Thyroid gland (tissue), 4 donors: ENCODE measurements around the gene MYO9B. TPM values are rescaled to one million over a fixed set of nuclear protein-coding genes. Genes with fewer than 3 reads are reported as not detected.
"Not testable (repeated sequence)": the region's sequence is repeated elsewhere in the genome, so short reads cannot be mapped to it uniquely, and the experiment has no call there.

Experiments
- DNase-seq, 2 donors: peaks; one replicate each; pipeline ENCODE4 v3.0.0-alpha.2; 2019
- H3K27ac ChIP-seq, 3 donors: fragments of 200-600 bp; sonication (generic); 1 replicate in 2 of 3; 2 replicates in 1 of 3; pipeline ENCODE4 v1.5.1; 2016 to 2019; ENCODE audit warnings: mild to moderate bottlenecking in 1 of 3, moderate library complexity in 1 of 3
- H3K27me3 ChIP-seq: fragments of 200-600 bp; sonication (generic); one replicate; pipeline ENCODE4 v1.5.1; 2019
- H3K36me3 ChIP-seq, 2 donors: fragments of 200-600 bp; sonication (generic); one replicate each; pipeline ENCODE4 v1.5.1; 2016 to 2019
- H3K4me1 ChIP-seq, 2 donors: fragments of 200-600 bp; sonication (generic); one replicate each; pipeline ENCODE4 v1.5.1; 2017 to 2019
- H3K4me3 ChIP-seq, 3 donors: fragments of 200-600 bp; sonication (generic); replicated peaks in 1 of 3; 1 replicate in 2 of 3; 2 replicates in 1 of 3; pipeline ENCODE4 v1.5.1; 2016; ENCODE audit warnings: mild to moderate bottlenecking in 1 of 3
- H3K9me3 ChIP-seq: fragments of 200-600 bp; sonication (generic); one replicate; pipeline ENCODE4 v1.5.1; 2017
- POLR2A ChIP-seq, 2 donors: fragments of 450-650 bp; IDR thresholded peaks; one replicate each; pipeline ENCODE4 v1.6.1; 2017; ENCODE audit warnings: antibody characterized with exemption in 2 of 2, mild to moderate bottlenecking in 2 of 2, moderate library complexity in 1 of 2
- WGBS, 2 donors: methylation state at CpG; one replicate each; pipeline ENCODE4 v1.1.5; 2017; 5-methylcytosine and 5-hydroxymethylcytosine counted together
- intact Hi-C: fragments of 100-400 bp; cut with DNase I; formaldehyde crosslinking; loops from one replicate; pipeline ENCODE4 v1.15.1; 2023
- total RNA-seq, 4 donors: library from RNA; depleted of rRNA; stranded (reverse); fragments of >200 nt; gene quantifications; one replicate each; pipeline ENCODE4 v1.2.3, GENCODE V29; 2016
- TF ChIP-seq, protein P1 (sequence below), 6 experiments: fragments of 200-600 bp in 3 of 6; fragments of 450-650 bp in 3 of 6; sonication (generic) in 3 of 6; IDR thresholded peaks; one replicate each; pipeline ENCODE4 v1.5.1; 2016 to 2019; ENCODE audit warnings: antibody characterized with exemption in 6 of 6, mild to moderate bottlenecking in 2 of 6, inconsistent platforms in 1 of 6, moderate library complexity in 1 of 6

Gene MYO9B
- total RNA-seq, 4 donors from 2014 or later, result 33.7 to 52.9 (median 44.6) TPM

GRCh38 chr19:17156296-17156946, 80.8 kb downstream of the MYO9B start:
- intact Hi-C loops, result no loop called here

GRCh38 chr19:17156947-17157302, 81.3 kb downstream of the MYO9B start:
- peaks cover 33 to 37% of the 10 kb centered on the region in 2 donors for H3K36me3 ChIP-seq
- no peak overlapping the region for H3K27ac ChIP-seq
- intact Hi-C loops, result no loop called here
- WGBS, 2 donors, result 90 to 99% methylated on average over 11 to 12 of the region's 12 CpGs
- no peaks in the 10 kb centered on the region for H3K4me1 ChIP-seq
- H3K27me3 ChIP-seq, result no peaks in the 10 kb centered on the region
- no peak for DNase-seq
- TF ChIP-seq, protein P1, sequence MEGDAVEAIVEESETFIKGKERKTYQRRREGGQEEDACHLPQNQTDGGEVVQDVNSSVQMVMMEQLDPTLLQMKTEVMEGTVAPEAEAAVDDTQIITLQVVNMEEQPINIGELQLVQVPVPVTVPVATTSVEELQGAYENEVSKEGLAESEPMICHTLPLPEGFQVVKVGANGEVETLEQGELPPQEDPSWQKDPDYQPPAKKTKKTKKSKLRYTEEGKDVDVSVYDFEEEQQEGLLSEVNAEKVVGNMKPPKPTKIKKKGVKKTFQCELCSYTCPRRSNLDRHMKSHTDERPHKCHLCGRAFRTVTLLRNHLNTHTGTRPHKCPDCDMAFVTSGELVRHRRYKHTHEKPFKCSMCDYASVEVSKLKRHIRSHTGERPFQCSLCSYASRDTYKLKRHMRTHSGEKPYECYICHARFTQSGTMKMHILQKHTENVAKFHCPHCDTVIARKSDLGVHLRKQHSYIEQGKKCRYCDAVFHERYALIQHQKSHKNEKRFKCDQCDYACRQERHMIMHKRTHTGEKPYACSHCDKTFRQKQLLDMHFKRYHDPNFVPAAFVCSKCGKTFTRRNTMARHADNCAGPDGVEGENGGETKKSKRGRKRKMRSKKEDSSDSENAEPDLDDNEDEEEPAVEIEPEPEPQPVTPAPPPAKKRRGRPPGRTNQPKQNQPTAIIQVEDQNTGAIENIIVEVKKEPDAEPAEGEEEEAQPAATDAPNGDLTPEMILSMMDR (IDR thresholded peaks at IDR 0.05), result no peak
- no peak for TF ChIP-seq POLR2A (IDR thresholded peaks at IDR 0.05)
- H3K4me3 ChIP-seq, result no peak overlapping the region
- H3K9me3 ChIP-seq, result no peaks in the 10 kb centered on the region

More at GRCh38 chr19:17156296-17156946, 80.8 kb downstream of the MYO9B start:
- no peaks in the 10 kb centered on the region for H3K4me1 ChIP-seq
- H3K27me3 ChIP-seq, result no peaks in the 10 kb centered on the region
- H3K27ac ChIP-seq, result no peak overlapping the region
- TF ChIP-seq, protein P1 (IDR thresholded peaks at IDR 0.05), result no peak
- no peak for TF ChIP-seq POLR2A (IDR thresholded peaks at IDR 0.05)
- H3K36me3 ChIP-seq, result peaks cover 32 to 37% of the 10 kb centered on the region in 2 donors
- DNase-seq, result no peak
- H3K4me3 ChIP-seq, result no peak overlapping the region
- WGBS, 2 donors, result 95 to 99% methylated on average over 11 of the region's 11 CpGs
- no peaks in the 10 kb centered on the region for H3K9me3 ChIP-seq

GRCh38 chr19:17158584-17158983, 83.0 kb downstream of the MYO9B start:
- Histone ChIP-seq H3K9me3 (no peaks in the 10 kb centered on the region), H3K36me3 (peaks cover 41 to 45% of the 10 kb centered on the region in 2 donors), H3K27me3 (no peaks in the 10 kb centered on the region), H3K4me1 (no peaks in the 10 kb centered on the region), H3K4me3 (no peak overlapping the region), H3K27ac (no peak overlapping the region)
- 95 to 96% methylated on average over 14 to 15 of the region's 15 CpGs for WGBS, 2 donors
- no peak for DNase-seq
- intact Hi-C loops, result no loop called here
- no peak for TF ChIP-seq POLR2A (IDR thresholded peaks at IDR 0.05)
- TF ChIP-seq, protein P1 (IDR thresholded peaks at IDR 0.05), result no peak

- intact Hi-C loops, result no loop called here
- WGBS, 2 donors, result 75 to 87% methylated on average over 7 to 9 of the region's 9 CpGs
- TF ChIP-seq POLR2A (IDR thresholded peaks at IDR 0.05), result no peak
- TF ChIP-seq, protein P1 (IDR thresholded peaks at IDR 0.05), result no peak
These were observed 84.2 kb downstream of the MYO9B start for GRCh38 chr19:17159466-17160393.

DNA sequence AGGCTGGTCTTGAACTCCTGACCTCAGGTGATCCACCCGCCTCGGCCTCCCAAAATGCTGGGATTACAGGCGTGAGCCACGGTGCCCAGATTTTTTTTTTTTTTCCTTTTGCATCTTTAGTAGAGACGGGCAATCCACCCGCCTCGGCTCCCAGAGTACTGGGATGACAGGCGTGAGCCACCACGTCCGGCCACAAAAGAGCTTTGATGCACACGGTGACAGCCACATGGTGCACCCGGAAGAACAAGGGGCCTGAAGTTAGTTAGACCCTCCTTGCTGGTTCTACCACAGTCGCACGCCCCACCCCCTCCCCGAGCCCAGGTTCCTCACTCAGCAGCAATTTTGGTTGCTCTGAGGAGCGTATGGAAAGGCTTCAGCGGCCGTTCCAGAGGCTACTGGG, 85.3 kb downstream of the MYO9B start:
- H3K4me3 ChIP-seq, result no peak overlapping the region
- no peaks in the 10 kb centered on the region for H3K9me3 ChIP-seq
- no peak for DNase-seq
- TF ChIP-seq POLR2A (IDR thresholded peaks at IDR 0.05), result no peak
- TF ChIP-seq, protein P1 (IDR thresholded peaks at IDR 0.05), result no peak
- peaks cover 32 to 39% of the 10 kb centered on the region in 2 donors for H3K36me3 ChIP-seq
- intact Hi-C loops, result no loop called here
- 95 to 96% methylated on average over 16 to 18 of the region's 18 CpGs for WGBS, 2 donors
- no peaks in the 10 kb centered on the region for H3K4me1 ChIP-seq
- H3K27ac ChIP-seq, result no peak overlapping the region
- H3K27me3 ChIP-seq, result no peaks in the 10 kb centered on the region

More at GRCh38 chr19:17159466-17160393, 84.2 kb downstream of the MYO9B start:
- Histone ChIP-seq H3K4me1 (no peaks in the 10 kb centered on the region), H3K27ac (no peak overlapping the region), H3K9me3 (no peaks in the 10 kb centered on the region), H3K36me3 (peaks cover 32 to 46% of the 10 kb centered on the region in 2 donors), H3K4me3 (no peak overlapping the region), H3K27me3 (no peaks in the 10 kb centered on the region)
- no peak for DNase-seq

DNA sequence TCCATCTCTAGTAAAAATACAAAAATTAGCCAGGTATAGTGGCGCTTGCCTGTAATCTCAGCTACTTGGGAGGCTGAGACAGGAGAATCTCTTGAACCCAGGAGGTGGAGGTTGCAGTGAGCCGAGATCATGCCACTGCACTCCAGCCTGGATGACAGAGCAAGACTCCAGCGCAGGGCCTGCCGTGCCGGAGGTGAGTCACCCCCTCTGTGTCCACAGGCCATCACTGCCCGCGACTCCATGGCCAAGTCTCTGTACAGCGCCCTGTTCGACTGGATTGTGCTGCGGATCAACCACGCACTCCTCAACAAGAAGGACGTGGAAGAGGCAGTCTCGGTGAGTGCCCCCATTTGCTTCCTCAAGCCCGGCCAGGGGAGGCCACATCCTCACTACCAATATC, 86.6 kb downstream of the MYO9B start:
- 94 to 95% methylated on average over 9 of the region's 14 CpGs for WGBS, 2 donors

More for the DNA sequence above, 86.6 kb downstream of the MYO9B start:
- H3K36me3 ChIP-seq, result peaks cover 35 to 37% of the 10 kb centered on the region in 2 donors
- H3K27me3 ChIP-seq, H3K27ac ChIP-seq, H3K9me3 ChIP-seq, H3K4me1 ChIP-seq, H3K4me3 ChIP-seq, DNase-seq, intact Hi-C loops: not testable (repeated sequence)
